Fibroblast of lung (primary cell): ENCODE data around the gene ATP11C. TPM values are rescaled to one million over a fixed set of nuclear protein-coding genes. Genes with fewer than 3 reads are reported as not detected.

ENCODE experiments used
- DNase-seq, 2 donors: peaks; one replicate each; pipeline versions ENCODE4 v3.0.0 to v3.0.0-alpha.2; 2010; ENCODE audit warnings: low read depth in 2 of 2
- H2AFZ ChIP-seq: 2 replicates; pipeline ENCODE4 v1.5.1; 2012; ENCODE audit warnings: low read length, control low read depth, inconsistent platforms
- H3K27ac ChIP-seq: 2 replicates; pipeline ENCODE4 v1.5.1; 2011; ENCODE audit warnings: low read length, control low read depth; ENCODE audit not compliant: insufficient read depth
- H3K27me3 ChIP-seq: 2 replicates; pipeline ENCODE4 v1.5.1; 2011; ENCODE audit warnings: mild to moderate bottlenecking, low read length; ENCODE audit not compliant: control insufficient read depth, insufficient read depth
- H3K36me3 ChIP-seq: 2 replicates; pipeline ENCODE4 v1.5.1; 2011; ENCODE audit warnings: low read length; ENCODE audit not compliant: control insufficient read depth, insufficient read depth
- H3K4me1 ChIP-seq: 2 replicates; pipeline ENCODE4 v1.5.1; 2011; ENCODE audit warnings: low read length; ENCODE audit not compliant: control insufficient read depth, insufficient read depth; ENCODE audit errors: extremely low read depth
- H3K4me2 ChIP-seq: 2 replicates; pipeline ENCODE4 v1.5.1; 2011; ENCODE audit warnings: low read length, control low read depth; ENCODE audit not compliant: insufficient read depth; ENCODE audit errors: extremely low read depth
- H3K4me3 ChIP-seq, 4 experiments: fragments of 200-600 bp in 1 of 4; sonication (generic) in 1 of 4; replicated peaks in 1 of 4; 2 replicates each; pipeline ENCODE4 v1.5.1; 2011 to 2016; ENCODE audit warnings: low read length in 4 of 4, low read depth in 3 of 4, mild to moderate bottlenecking in 3 of 4, control low read depth in 2 of 4, inconsistent platforms in 1 of 4, mixed read lengths in 1 of 4; ENCODE audit not compliant: insufficient read depth in 1 of 4; ENCODE audit errors: control extremely low read depth in 1 of 4
- H3K79me2 ChIP-seq: 2 replicates; pipeline ENCODE4 v1.5.1; 2012; ENCODE audit warnings: mild to moderate bottlenecking, low read length, inconsistent platforms; ENCODE audit not compliant: control insufficient read depth, insufficient read depth
- H3K9ac ChIP-seq: 2 replicates; pipeline ENCODE4 v1.5.1; 2011; ENCODE audit warnings: mild to moderate bottlenecking, low read length, control low read depth; ENCODE audit not compliant: insufficient read depth
- H3K9me3 ChIP-seq: 2 replicates; pipeline ENCODE4 v1.5.1; 2012; ENCODE audit warnings: low read depth, low read length; ENCODE audit not compliant: control insufficient read depth, insufficient read depth
- H4K20me1 ChIP-seq: 2 replicates; pipeline ENCODE4 v1.5.1; 2011; ENCODE audit warnings: low read length; ENCODE audit not compliant: control insufficient read depth, insufficient read depth; ENCODE audit errors: extremely low read depth
- EZH2 ChIP-seq: IDR thresholded peaks from 2 replicates; pipeline ENCODE4 v1.5.1; 2012; ENCODE audit warnings: low read length, control low read depth, mild to moderate bottlenecking; ENCODE audit errors: missing control alignments
- polyA plus RNA-seq, 2 donors: library from polyadenylated mRNA; depleted of rRNA in 1 of 2; stranded (reverse) in 1 of 2; unstranded in 1 of 2; fragments of >200 nt; gene quantifications; 2 replicates each; pipeline ENCODE4 v1.2.1, GENCODE V29; 2011 to 2012; ENCODE audit warnings: missing spikeins in 1 of 2
- total RNA-seq: library from RNA; depleted of rRNA; stranded (reverse); fragments of >200 nt; gene quantifications from 2 replicates; pipeline ENCODE4 v1.2.1, GENCODE V29; 2014
- TF ChIP-seq, protein P1 (sequence below), 2 donors: IDR thresholded peaks in 1 of 2; conservative IDR thresholded peaks in 1 of 2; 1 replicate in 1 of 2; 2 replicates in 1 of 2; pipeline ENCODE4 v1.5.1; 2011 to 2012; ENCODE audit warnings: low read length in 2 of 2, control low read depth in 1 of 2, inconsistent platforms in 1 of 2, low read depth in 1 of 2, mild to moderate bottlenecking in 1 of 2

Gene ATP11C
- total and polyA plus RNA-seq, 2 donors (not counting 1 experiment from before 2014, with no cell fraction given): 47.7 to 68.0 TPM

GRCh38 chrX:139907078-139907477, 25.8 kb downstream of the ATP11C start:
- H3K36me3 ChIP-seq: no peaks in the 10 kb centered on the region
- TF ChIP-seq, protein P1, sequence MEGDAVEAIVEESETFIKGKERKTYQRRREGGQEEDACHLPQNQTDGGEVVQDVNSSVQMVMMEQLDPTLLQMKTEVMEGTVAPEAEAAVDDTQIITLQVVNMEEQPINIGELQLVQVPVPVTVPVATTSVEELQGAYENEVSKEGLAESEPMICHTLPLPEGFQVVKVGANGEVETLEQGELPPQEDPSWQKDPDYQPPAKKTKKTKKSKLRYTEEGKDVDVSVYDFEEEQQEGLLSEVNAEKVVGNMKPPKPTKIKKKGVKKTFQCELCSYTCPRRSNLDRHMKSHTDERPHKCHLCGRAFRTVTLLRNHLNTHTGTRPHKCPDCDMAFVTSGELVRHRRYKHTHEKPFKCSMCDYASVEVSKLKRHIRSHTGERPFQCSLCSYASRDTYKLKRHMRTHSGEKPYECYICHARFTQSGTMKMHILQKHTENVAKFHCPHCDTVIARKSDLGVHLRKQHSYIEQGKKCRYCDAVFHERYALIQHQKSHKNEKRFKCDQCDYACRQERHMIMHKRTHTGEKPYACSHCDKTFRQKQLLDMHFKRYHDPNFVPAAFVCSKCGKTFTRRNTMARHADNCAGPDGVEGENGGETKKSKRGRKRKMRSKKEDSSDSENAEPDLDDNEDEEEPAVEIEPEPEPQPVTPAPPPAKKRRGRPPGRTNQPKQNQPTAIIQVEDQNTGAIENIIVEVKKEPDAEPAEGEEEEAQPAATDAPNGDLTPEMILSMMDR (conservative IDR thresholded peaks at IDR 0.05 in 1 of 2, IDR thresholded peaks at IDR 0.05 in 1 of 2; ENCODE audit: low read depth in 1 of 2, low read length in 2 of 2): no peak
- no peak for TF ChIP-seq EZH2
- H3K4me1 ChIP-seq: no peaks in the 10 kb centered on the region

GRCh38 chrX:139905743-139906142, 27.1 kb downstream of the ATP11C start:
- H3K27me3 ChIP-seq: no peaks in the 10 kb centered on the region
- no peak for DNase-seq
- H3K4me1 ChIP-seq: no peaks in the 10 kb centered on the region
- H3K36me3 ChIP-seq: no peaks in the 10 kb centered on the region
- H2AFZ ChIP-seq: no peak overlapping the region
- no peaks in the 10 kb centered on the region for H3K79me2 ChIP-seq
- H4K20me1 ChIP-seq: no peaks in the 10 kb centered on the region
- no peak overlapping the region for H3K27ac ChIP-seq
- H3K4me2 ChIP-seq: no peak overlapping the region
- H3K9me3 ChIP-seq: no peaks in the 10 kb centered on the region
- no peak overlapping the region for H3K9ac ChIP-seq
- TF ChIP-seq EZH2: no peak
- TF ChIP-seq, protein P1 (conservative IDR thresholded peaks at IDR 0.05 in 1 of 2, IDR thresholded peaks at IDR 0.05 in 1 of 2; ENCODE audit: low read depth in 1 of 2, low read length in 2 of 2): no peak
- no peak overlapping the region for H3K4me3 ChIP-seq

More at GRCh38 chrX:139907078-139907477, 25.8 kb downstream of the ATP11C start:
- Histone ChIP-seq H2AFZ (no peak overlapping the region), H3K27me3 (no peaks in the 10 kb centered on the region), H4K20me1 (no peaks in the 10 kb centered on the region), H3K79me2 (no peaks in the 10 kb centered on the region), H3K9me3 (no peaks in the 10 kb centered on the region), H3K9ac (no peak overlapping the region), H3K4me3 (no peak overlapping the region), H3K4me2 (no peak overlapping the region), H3K27ac (no peak overlapping the region)
- no peak for DNase-seq

DNA sequence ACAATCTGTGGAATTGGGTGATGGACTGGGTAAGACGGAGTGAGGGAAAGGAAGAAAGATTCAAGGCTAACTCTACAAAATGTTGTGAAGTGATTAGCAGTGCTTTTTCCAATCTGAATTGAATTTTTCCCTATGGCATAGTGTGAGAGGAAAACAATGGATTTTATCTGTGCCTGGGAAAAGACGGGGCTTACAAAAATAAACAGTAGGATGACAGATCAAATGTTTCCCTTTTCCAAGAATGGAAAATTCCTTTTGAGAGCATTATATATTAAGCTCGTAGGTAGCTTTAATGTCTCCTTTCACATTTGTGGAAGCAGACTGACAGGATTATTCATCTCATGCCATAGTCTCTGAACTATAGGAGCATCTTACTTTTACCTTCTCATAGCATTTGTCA, 27.8 kb downstream of the ATP11C start:
- H3K27me3 ChIP-seq: no peaks in the 10 kb centered on the region
- H3K9ac ChIP-seq: no peak overlapping the region
- H3K9me3 ChIP-seq: no peaks in the 10 kb centered on the region
- H2AFZ ChIP-seq: no peak overlapping the region
- H3K79me2 ChIP-seq: no peaks in the 10 kb centered on the region
- no peaks in the 10 kb centered on the region for H4K20me1 ChIP-seq
- no peak overlapping the region for H3K4me2 ChIP-seq
- H3K27ac ChIP-seq: no peak overlapping the region
- peak in 1 of 2 donors; percentile 16 for DNase-seq
- H3K36me3 ChIP-seq: no peaks in the 10 kb centered on the region
- no peak overlapping the region for H3K4me3 ChIP-seq
- no peaks in the 10 kb centered on the region for H3K4me1 ChIP-seq
- TF ChIP-seq EZH2: no peak
- TF ChIP-seq, protein P1 (conservative IDR thresholded peaks at IDR 0.05 in 1 of 2, IDR thresholded peaks at IDR 0.05 in 1 of 2; ENCODE audit: low read depth in 1 of 2, low read length in 2 of 2): no peak
